Adrenal gland (tissue), 19 donors: ENCODE measurements around the gene NLRP3. TPM values are rescaled to one million over a fixed set of nuclear protein-coding genes. Genes with fewer than 3 reads are reported as not detected.
"Not testable (repeated sequence)": the region's sequence is repeated elsewhere in the genome, so short reads cannot be mapped to it uniquely, and the experiment has no call there.

Experiments
- DNase-seq, 7 donors: peaks; one replicate each; pipeline ENCODE4 v3.0.0-alpha.2; 2019 to 2020
- H3K27ac ChIP-seq, 5 donors: fragments of 200-600 bp; sonication (generic) in 4 of 5; 1 replicate in 3 of 5; 2 replicates in 2 of 5; pipeline versions ENCODE4 v1.5.1 to v1.8.0; 2016 to 2020; ENCODE audit warnings: mild to moderate bottlenecking in 1 of 5
- H3K27me3 ChIP-seq: fragments of 200-600 bp; 2 replicates; pipeline ENCODE4 v1.8.0; 2021
- H3K36me3 ChIP-seq, 2 donors: fragments of 200-600 bp; replicated peaks in 1 of 2; 1 replicate in 1 of 2; 2 replicates in 1 of 2; pipeline versions ENCODE4 v1.5.1 to v1.8.0; 2018 to 2022
- H3K4me1 ChIP-seq, 2 donors: fragments of 200-600 bp; replicated peaks in 1 of 2; 1 replicate in 1 of 2; 2 replicates in 1 of 2; pipeline versions ENCODE4 v1.5.1 to v1.8.0; 2018 to 2021
- H3K4me3 ChIP-seq, 4 donors: fragments of 200-600 bp; sonication (generic) in 3 of 4; one replicate each; pipeline ENCODE4 v1.5.1; 2016 to 2018
- H3K9me3 ChIP-seq, 3 donors: fragments of 200-600 bp; sonication (generic) in 1 of 3; replicated peaks in 1 of 3; 1 replicate in 2 of 3; 2 replicates in 1 of 3; pipeline versions ENCODE4 v1.5.1 to v1.8.0; 2016 to 2021
- CTCF ChIP-seq, 6 experiments: fragments of 450-650 bp in 4 of 6; fragments of 200-600 bp in 2 of 6; sonication (generic) in 1 of 6; IDR thresholded peaks; 1 replicate in 5 of 6; 2 replicates in 1 of 6; pipeline versions ENCODE4 v1.5.1 to v1.8.0; 2016 to 2021; ENCODE audit warnings: antibody characterized with exemption in 6 of 6, mild to moderate bottlenecking in 2 of 6, moderate library complexity in 1 of 6
- POLR2A ChIP-seq, 2 donors: fragments of 450-650 bp; IDR thresholded peaks; one replicate each; pipeline ENCODE4 v1.6.1; 2017; ENCODE audit warnings: antibody characterized with exemption in 2 of 2, mild to moderate bottlenecking in 2 of 2, moderate library complexity in 1 of 2
- WGBS, 4 donors: extraction: QIAGEN DNeasy Blood & Tissue Kit in 2 of 4; methylation state at CpG; one replicate each; pipeline versions ENCODE4 v1.1.5 to v1.1.7; 2013 to 2017; 5-methylcytosine and 5-hydroxymethylcytosine counted together
- intact Hi-C, 2 donors: fragments of 100-400 bp; cut with DNase I; formaldehyde crosslinking; loops; one replicate each; pipeline versions ENCODE4 v1.14.1 to v1.15.0; 2022 to 2023
- long read RNA-seq, 10 donors: library from polyadenylated mRNA in 3 of 10; unstranded in 2 of 10; stranded (forward) in 1 of 10; transcript quantifications; one replicate each; pipeline ENCODE4 v2.0.0 and lab custom pipeline, GENCODE V29; 2021 to 2026
- polyA plus RNA-seq, 3 donors: library from polyadenylated mRNA; stranded (reverse); fragments of 200-250 nt in 2 of 3; fragments of 350-450 nt in 1 of 3; fragmentation: Illumina TruSeq in 1 of 3; extraction: RNeasy Lipid Tissue Mini Kit (QIAGEN cat#74804) in 1 of 3; gene quantifications; one replicate each; pipeline ENCODE4 v1.2.3, GENCODE V29; 2013 to 2014
- total RNA-seq, 9 donors: library from RNA; depleted of rRNA in 4 of 9; stranded (reverse); fragments of >200 nt in 4 of 9; fragments of 120-200 nt in 1 of 9; fragmentation: NEBNext Ultra II Directional in 1 of 9; extraction: Animal tissue kit (Norgen Biotek cat#: 25700) in 1 of 9; gene quantifications; one replicate each; pipeline versions ENCODE4 v1.1.0 to v1.2.4, GENCODE V29; 2013 to 2023
- donor health status: healthy with polysubstance abuse.
- donor health status: Bipolar disorder and iron deficiency.
- donor health status: DM: yes; HTN: yes; CAD: no.
- donor health status: DM: no; HTN: no; CAD: no.
- donor health status: DM: no; HTN: no; CAD: no.
- donor health status: DM: yes; HTN: yes; CAD: no.

Gene NLRP3
- total RNA-seq, result 1 to 10 TPM in 8 of 9 donors, under 1 TPM in 1; 1.00 to 3.4 (median 2.2) TPM
- 1 to 10 TPM in 1 of 3 donors, under 1 TPM in 2; 0.64 to 1.4 (median 0.67) TPM for polyA plus RNA-seq
- long read RNA-seq, donor 1, result 0 reads
- long read RNA-seq, donor 2, result 0 reads
- long read RNA-seq, donor 3, result 0 reads
- long read RNA-seq, donor 4, result 0 reads
- long read RNA-seq, donor 5, full-length matches to known transcripts, result 2 of 4 reads
- long read RNA-seq, donor 5, partial matches to known transcripts, result 0 of 4 reads
- long read RNA-seq, donor 5, other reads (novel, unspliced or antisense), result 2 of 4 reads
- long read RNA-seq, donor 6, partial matches to known transcripts, result 1 of 1 reads
- long read RNA-seq, donor 6, other reads (novel, unspliced or antisense), result 0 of 1 reads
- long read RNA-seq, donor 7, result 0 reads
- long read RNA-seq, donor 8, result 0 reads
- long read RNA-seq, donor 9, result 0 reads
- long read RNA-seq, donor 10, result 0 reads

- no peak for TF ChIP-seq CTCF (IDR thresholded peaks at IDR 0.05)
- TF ChIP-seq POLR2A (IDR thresholded peaks at IDR 0.05), result peak; percentile 44 to 52
- Histone ChIP-seq H3K36me3 (no peaks in the 10 kb centered on the region), H3K27ac (peak within 1 kb of the TSS in 1 of 5 donors; percentile 80), H3K27me3 (no peaks in the 10 kb centered on the region), H3K4me1 (no peaks in the 10 kb centered on the region), H3K9me3 (no peaks in the 10 kb centered on the region), H3K4me3 (peak within 1 kb of the TSS in 1 of 4 donors; percentile 38)
- 55 to 67% (median 66%) methylated on average over 17 to 19 of the region's 19 CpGs for WGBS, 4 donors
- intact Hi-C loops, result no loop called here
- peak; percentile 17 to 62 (median 35) for DNase-seq
These were observed at the start of gene NLRP3 for GRCh38 chr1:247415423-247416361. Gene NLRP3 (plus strand): TSS chr1:247416173. CDS start chr1:247418801, 2,628 bp downstream.

GRCh38 chr1:247366345-247366744, 49.6 kb upstream of the NLRP3 start:
- 82 to 94% (median 89%) methylated on average over 1 of the region's 1 CpG for WGBS, 4 donors
- H3K36me3 ChIP-seq, H3K4me1 ChIP-seq, H3K27me3 ChIP-seq, H3K9me3 ChIP-seq, intact Hi-C loops, H3K27ac ChIP-seq, DNase-seq, H3K4me3 ChIP-seq: not testable (repeated sequence)

- no peak for TF ChIP-seq POLR2A (IDR thresholded peaks at IDR 0.05)
- no peak for TF ChIP-seq CTCF (IDR thresholded peaks at IDR 0.05)
- Histone ChIP-seq H3K9me3 (no peaks in the 10 kb centered on the region), H3K27me3 (no peaks in the 10 kb centered on the region), H3K27ac (no peak overlapping the region), H3K4me3 (no peak overlapping the region), H3K36me3 (no peaks in the 10 kb centered on the region), H3K4me1 (no peaks in the 10 kb centered on the region)
- DNase-seq, result no peak
- intact Hi-C loops, result no loop called here
- 67 to 73% (median 72%) methylated on average over 4 of the region's 4 CpGs for WGBS, 4 donors
These were observed 48.9 kb upstream of the NLRP3 start for GRCh38 chr1:247366926-247367645.

GRCh38 chr1:247367786-247368422, 48.1 kb upstream of the NLRP3 start:
- Histone ChIP-seq H3K36me3 (no peaks in the 10 kb centered on the region), H3K27me3 (no peaks in the 10 kb centered on the region), H3K4me1 (no peaks in the 10 kb centered on the region), H3K9me3 (no peaks in the 10 kb centered on the region), H3K4me3 (no peak overlapping the region), H3K27ac (no peak overlapping the region)
- WGBS, 4 donors, result 50 to 56% (median 54%) methylated on average over 6 of the region's 6 CpGs
- intact Hi-C loops, result no loop called here
- TF ChIP-seq POLR2A (IDR thresholded peaks at IDR 0.05), result no peak
- TF ChIP-seq CTCF (IDR thresholded peaks at IDR 0.05), result no peak
- DNase-seq, result no peak
